ENCODE data around the gene RNASE12. TPM values are rescaled to one million over a fixed set of nuclear protein-coding genes. Genes with fewer than 3 reads are reported as not detected.
A peak's percentile ranks its signal among the peaks of the same experiment; 100 is the strongest.

The RNASE12 gene
- total RNA-seq, 2 experiments from 2014 or later, result not detected

- ATAC-seq (ENCODE audit: poor library complexity), result no peak
- Mint-ChIP-seq H3K4me1 (ENCODE audit: low read depth) (peaks cover 64% of the 10 kb centered on the region), H3K4me3 (peak overlapping the region; percentile 97), H3K9me3 (peaks cover 3% of the 10 kb centered on the region), H3K36me3 (ENCODE audit: low read depth) (peaks cover 25% of the 10 kb centered on the region), H3K27me3 (peaks cover 27% of the 10 kb centered on the region), H3K27ac (peak overlapping the region; percentile 94)
- ChIA-PET POLR2A (interaction anchor here (0.7 to 3.8 kb wide), 9 partner anchors 9 to 311 kb away, joined by 3 to 65 read pairs (median 8); partner anchors contain the start of genes PARP2, PIP4P1 and RNASE4), CTCF (interaction anchor here (1.0 to 2.4 kb wide), 3 partner anchors 19 to 51 kb away, joined by 3 to 13 read pairs (median 12); partner anchors contain the start of gene RNASE4)
- H3K4me3 ChIP-seq (ENCODE audit: low read length), result peak overlapping the region; percentile 59
- H3K27ac ChIP-seq (ENCODE audit: low read depth in 1 of 2, low read length in 2 of 2), result no peak overlapping the region
- peaks cover 0 to 8% of the 10 kb centered on the region in 2 experiments for H3K9me3 ChIP-seq (ENCODE audit: control insufficient read depth in 1 of 2, insufficient read depth in 1 of 2, low read length in 2 of 2)
- H3K36me3 ChIP-seq (ENCODE audit: insufficient read depth, low read length), result no peaks in the 10 kb centered on the region
- TF ChIP-seq, protein P1, sequence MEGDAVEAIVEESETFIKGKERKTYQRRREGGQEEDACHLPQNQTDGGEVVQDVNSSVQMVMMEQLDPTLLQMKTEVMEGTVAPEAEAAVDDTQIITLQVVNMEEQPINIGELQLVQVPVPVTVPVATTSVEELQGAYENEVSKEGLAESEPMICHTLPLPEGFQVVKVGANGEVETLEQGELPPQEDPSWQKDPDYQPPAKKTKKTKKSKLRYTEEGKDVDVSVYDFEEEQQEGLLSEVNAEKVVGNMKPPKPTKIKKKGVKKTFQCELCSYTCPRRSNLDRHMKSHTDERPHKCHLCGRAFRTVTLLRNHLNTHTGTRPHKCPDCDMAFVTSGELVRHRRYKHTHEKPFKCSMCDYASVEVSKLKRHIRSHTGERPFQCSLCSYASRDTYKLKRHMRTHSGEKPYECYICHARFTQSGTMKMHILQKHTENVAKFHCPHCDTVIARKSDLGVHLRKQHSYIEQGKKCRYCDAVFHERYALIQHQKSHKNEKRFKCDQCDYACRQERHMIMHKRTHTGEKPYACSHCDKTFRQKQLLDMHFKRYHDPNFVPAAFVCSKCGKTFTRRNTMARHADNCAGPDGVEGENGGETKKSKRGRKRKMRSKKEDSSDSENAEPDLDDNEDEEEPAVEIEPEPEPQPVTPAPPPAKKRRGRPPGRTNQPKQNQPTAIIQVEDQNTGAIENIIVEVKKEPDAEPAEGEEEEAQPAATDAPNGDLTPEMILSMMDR (IDR thresholded peaks at IDR 0.05), result no peak
- H3K27me3 ChIP-seq (ENCODE audit: control insufficient read depth in 1 of 2, insufficient read depth in 2 of 2, low read length in 2 of 2), result peaks cover 0 to 7% of the 10 kb centered on the region in 2 experiments
- peak in 3 of 14 experiments; percentile 11 to 38 (median 27) for DNase-seq
- intact Hi-C loops (cut with DNase I, micrococcal nuclease), result loop anchor here (1.0 to 5.0 kb wide), 5 partner anchors 17 to 51 kb away; partner anchors contain the start of gene RNASE4 (in 1 of the 2)
- peaks cover 34% of the 10 kb centered on the region for H3K4me1 ChIP-seq (ENCODE audit: insufficient read depth, low read length)
Measured at GRCh38 chr14:20631880-20632389, 40.8 kb upstream of the RNASE12 start.

GRCh38 chr14:20631023-20631879, 40.1 kb upstream of the RNASE12 start:
- peak overlapping the region; percentile 97 for H3K4me3 Mint-ChIP-seq
- TF ChIP-seq, protein P1 (IDR thresholded peaks at IDR 0.05), result no peak
- H3K27me3 Mint-ChIP-seq, result peaks cover 27% of the 10 kb centered on the region
- peak overlapping the region; percentile 94 for H3K27ac Mint-ChIP-seq
- Histone ChIP-seq H3K4me3 (ENCODE audit: low read length) (peak overlapping the region; percentile 59), H3K27ac (ENCODE audit: low read depth in 1 of 2, low read length in 2 of 2) (no peak overlapping the region), H3K36me3 (ENCODE audit: insufficient read depth, low read length) (no peaks in the 10 kb centered on the region), H3K9me3 (ENCODE audit: control insufficient read depth in 1 of 2, insufficient read depth in 1 of 2, low read length in 2 of 2) (peaks cover 0 to 8% of the 10 kb centered on the region in 2 experiments), H3K27me3 (ENCODE audit: control insufficient read depth in 1 of 2, insufficient read depth in 2 of 2, low read length in 2 of 2) (peaks cover 0 to 7% of the 10 kb centered on the region in 2 experiments), H3K4me1 (ENCODE audit: insufficient read depth, low read length) (peaks cover 41% of the 10 kb centered on the region)
- H3K4me1 Mint-ChIP-seq (ENCODE audit: low read depth), result peaks cover 70% of the 10 kb centered on the region
- intact Hi-C loops (cut with DNase I, micrococcal nuclease), result loop anchor here (1.0 to 5.0 kb wide), 4 partner anchors 16 to 52 kb away; partner anchors contain the start of gene RNASE4 (in 1 of the 2)
- peaks cover 25% of the 10 kb centered on the region for H3K36me3 Mint-ChIP-seq (ENCODE audit: low read depth)
- peaks cover 3% of the 10 kb centered on the region for H3K9me3 Mint-ChIP-seq
- POLR2A ChIA-PET, result interaction anchor here (0.6 to 3.8 kb wide), 12 partner anchors 9 to 899 kb away, joined by 3 to 65 read pairs (median 4); partner anchors contain the start of genes APEX1, PARP2, PIP4P1 and RNASE4
- CTCF ChIA-PET, result interaction anchor here (1.0 to 2.4 kb wide), 3 partner anchors 18 to 52 kb away, joined by 3 to 13 read pairs (median 12); partner anchors contain the start of gene RNASE4
- ATAC-seq (ENCODE audit: poor library complexity), result peak; percentile 16
- DNase-seq, result peak in 10 of 14 experiments; percentile 23 to 80 (median 50)
